Karpas-422 (cell line): Measurements from ENCODE around the gene FAM76B. TPM values are rescaled to one million over a fixed set of nuclear protein-coding genes. Genes with fewer than 3 reads are reported as not detected.

Experiments
- DNase-seq: peaks from one replicate; pipeline ENCODE4 v3.0.0-alpha.2; 2015
- H2AFZ ChIP-seq: fragments of 200-600 bp; sonication (generic); 2 replicates; pipeline ENCODE4 v1.6.1; 2014; ENCODE audit warnings: antibody characterized with exemption, low read length, mixed read lengths
- H3K27ac ChIP-seq: fragments of 200-600 bp; sonication (generic); 2 replicates; pipeline ENCODE4 v1.5.1; 2014; ENCODE audit warnings: mild to moderate bottlenecking, low read length, moderate library complexity
- H3K27me3 ChIP-seq: fragments of 200-600 bp; sonication (generic); 2 replicates; pipeline ENCODE4 v1.6.1; 2014; ENCODE audit warnings: low read length, mixed read lengths
- H3K36me3 ChIP-seq: fragments of 200-600 bp; sonication (generic); 2 replicates; pipeline ENCODE4 v1.6.1; 2014; ENCODE audit warnings: low read length, mixed read lengths; ENCODE audit not compliant: insufficient read depth
- H3K4me1 ChIP-seq: fragments of 200-600 bp; sonication (generic); 2 replicates; pipeline ENCODE4 v1.6.1; 2014; ENCODE audit warnings: mild to moderate bottlenecking, low read length, mixed read lengths
- H3K4me2 ChIP-seq: fragments of 200-600 bp; sonication (generic); 2 replicates; pipeline ENCODE4 v1.6.1; 2014; ENCODE audit warnings: low read length, low read depth, mild to moderate bottlenecking; ENCODE audit not compliant: poor library complexity, severe bottlenecking
- H3K4me3 ChIP-seq: fragments of 200-600 bp; sonication (generic); 2 replicates; pipeline ENCODE4 v1.5.1; 2014; ENCODE audit warnings: mild to moderate bottlenecking, antibody characterized with exemption, low read length, mixed read lengths
- H3K79me2 ChIP-seq: fragments of 200-600 bp; sonication (generic); 2 replicates; pipeline ENCODE4 v1.6.1; 2014; ENCODE audit warnings: mild to moderate bottlenecking, low read length, mixed read lengths
- H3K9ac ChIP-seq: fragments of 200-600 bp; sonication (generic); 2 replicates; pipeline ENCODE4 v1.6.0; 2014; ENCODE audit warnings: low read length
- H3K9me2 ChIP-seq: fragments of 200-600 bp; sonication (generic), shearing (Covaris generic); replicated peaks from 2 replicates; pipeline ENCODE4 v1.6.0; 2014; ENCODE audit warnings: mild to moderate bottlenecking, low read length, moderate library complexity; ENCODE audit not compliant: insufficient read depth
- H3K9me3 ChIP-seq: fragments of 300-700, 200-600 bp; sonication (generic); 2 replicates; pipeline ENCODE4 v1.6.1; 2014; ENCODE audit warnings: low read length, mixed read lengths
- H4K20me1 ChIP-seq: fragments of 200-600 bp; sonication (generic); 2 replicates; pipeline ENCODE4 v1.6.1; 2014; ENCODE audit warnings: mild to moderate bottlenecking, antibody characterized with exemption, low read length, low read depth; ENCODE audit not compliant: insufficient read depth
- total RNA-seq: library from RNA; depleted of rRNA; stranded (reverse); fragments of >200 nt; shearing (Covaris generic); gene quantifications from 2 replicates; pipeline ENCODE4 v1.2.3, GENCODE V29; 2014; ENCODE audit warnings: low replicate concordance

The FAM76B gene
- total RNA-seq, 1 experiment from 2014 or later = 224 TPM

DNA sequence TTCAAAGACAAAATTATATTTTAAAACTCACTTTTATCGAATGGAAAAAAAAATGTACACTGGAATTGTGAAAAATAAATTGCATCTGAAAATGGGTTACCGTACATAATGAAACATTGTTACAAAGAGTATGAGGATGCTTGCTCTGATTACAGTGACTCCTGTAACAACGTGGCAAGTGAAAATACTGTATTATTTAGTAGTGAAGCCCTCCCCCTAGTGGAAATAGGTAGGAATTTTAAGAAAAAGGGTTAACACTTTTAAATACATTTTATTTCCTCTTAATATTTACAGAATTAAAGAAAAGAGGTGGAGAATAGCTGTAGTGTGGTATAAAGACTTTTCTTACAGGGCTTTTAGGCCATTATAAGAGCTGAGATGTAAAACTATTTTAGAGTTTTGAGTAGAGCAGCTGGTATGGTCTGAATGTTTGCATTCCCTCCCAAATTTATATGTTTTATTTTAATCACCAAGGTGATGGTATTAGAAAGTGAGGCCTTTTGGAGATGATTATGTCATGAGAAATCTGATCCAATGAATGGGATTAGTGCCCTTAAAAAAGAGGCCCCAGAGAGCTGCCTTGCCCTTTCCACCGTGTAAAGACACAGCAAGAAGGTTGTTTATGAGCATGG, 25.2 kb downstream of the FAM76B start:
- DNase-seq = peak; percentile 92
- Histone ChIP-seq H3K9me2 (no peaks in the 10 kb centered on the region), H2AFZ (no peak overlapping the region), H4K20me1 (no peaks in the 10 kb centered on the region), H3K79me2 (no peaks in the 10 kb centered on the region), H3K4me1 (peaks cover 6% of the 10 kb centered on the region; the same call in 1 of the 2 replicates), H3K4me2 (no peak overlapping the region), H3K27me3 (no peaks in the 10 kb centered on the region), H3K9ac (no peak overlapping the region), H3K27ac (no peak overlapping the region), H3K9me3 (no peaks in the 10 kb centered on the region), H3K36me3 (peaks cover 17% of the 10 kb centered on the region; the same call in 1 of the 2 replicates), H3K4me3 (no peak overlapping the region)

DNA sequence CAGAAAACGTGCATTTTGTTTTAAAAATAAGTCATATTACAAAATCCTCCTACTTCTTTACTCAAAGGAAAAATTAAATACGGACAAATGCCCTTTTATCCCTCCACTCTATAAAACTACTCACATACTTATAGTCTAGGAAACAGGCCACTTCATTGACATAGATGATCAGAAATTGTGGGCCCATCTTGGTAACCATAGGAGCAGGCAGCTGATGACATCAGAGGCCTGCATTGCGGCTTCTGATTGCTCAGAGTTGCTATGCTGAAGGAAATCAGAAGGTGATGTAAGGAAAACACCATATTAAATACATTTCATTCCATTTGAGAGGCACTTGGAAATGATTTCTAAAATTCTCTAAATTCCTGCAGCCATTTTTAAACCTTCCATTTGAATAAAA, 27.0 kb downstream of the FAM76B start:
- Histone ChIP-seq H3K4me3 (no peak overlapping the region), H3K9ac (no peak overlapping the region), H3K9me3 (no peaks in the 10 kb centered on the region), H3K4me1 (peaks cover 10% of the 10 kb centered on the region), H3K9me2 (no peaks in the 10 kb centered on the region), H3K79me2 (no peaks in the 10 kb centered on the region), H4K20me1 (no peaks in the 10 kb centered on the region), H2AFZ (no peak overlapping the region), H3K27ac (no peak overlapping the region), H3K4me2 (no peak overlapping the region), H3K27me3 (no peaks in the 10 kb centered on the region), H3K36me3 (no peaks in the 10 kb centered on the region)
- DNase-seq = no peak

DNA sequence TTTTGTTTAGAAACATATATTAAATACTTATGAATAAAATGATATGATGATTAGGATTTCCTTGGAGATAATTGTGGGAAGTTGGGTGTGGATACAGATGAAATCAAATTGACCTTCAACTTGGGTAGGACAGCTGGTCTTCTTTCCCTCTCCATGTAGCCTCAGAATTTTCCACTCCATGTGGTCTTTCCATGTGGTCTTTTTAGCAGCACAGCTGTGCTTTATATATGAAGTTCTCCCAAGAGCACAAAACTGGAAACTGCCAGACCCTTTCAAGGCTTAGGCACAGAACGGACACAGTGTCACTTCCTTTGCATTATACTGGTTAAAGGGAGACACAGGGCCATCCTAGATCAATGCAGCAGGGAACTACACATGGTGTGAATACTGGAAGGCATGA, 28.6 kb downstream of the FAM76B start:
- peaks cover 15% of the 10 kb centered on the region for H3K4me1 ChIP-seq
- H3K9me3 ChIP-seq = no peaks in the 10 kb centered on the region
- no peak for DNase-seq
- no peaks in the 10 kb centered on the region for H3K9me2 ChIP-seq
- H3K36me3 ChIP-seq = no peaks in the 10 kb centered on the region
- no peak overlapping the region for H3K27ac ChIP-seq
- no peak overlapping the region for H2AFZ ChIP-seq
- no peaks in the 10 kb centered on the region for H3K27me3 ChIP-seq
- no peak overlapping the region for H3K9ac ChIP-seq
- no peaks in the 10 kb centered on the region for H3K79me2 ChIP-seq
- H3K4me3 ChIP-seq = no peak overlapping the region
- no peaks in the 10 kb centered on the region for H4K20me1 ChIP-seq
- no peak overlapping the region for H3K4me2 ChIP-seq

DNA sequence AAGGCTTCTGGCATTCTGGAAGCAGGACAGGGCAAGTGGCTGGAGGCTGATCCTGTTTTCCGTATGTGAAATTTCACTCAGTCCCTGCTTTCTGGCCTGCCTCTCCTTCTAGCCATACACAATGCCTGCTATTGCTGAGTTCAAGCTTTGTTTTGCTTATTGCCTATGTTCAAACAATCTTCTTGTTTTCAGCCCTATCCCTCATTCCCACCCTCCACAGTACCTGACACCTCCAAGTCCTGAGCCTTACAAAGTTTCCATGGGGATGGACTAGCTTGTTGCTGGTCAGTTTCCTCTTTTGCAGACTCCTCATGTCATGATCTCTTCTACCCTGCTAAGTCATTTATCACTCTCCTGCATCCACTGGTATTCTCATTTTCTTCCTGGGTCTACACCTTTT, 38.1 kb downstream of the FAM76B start:
- no peaks in the 10 kb centered on the region for H4K20me1 ChIP-seq
- no peak for DNase-seq
- no peaks in the 10 kb centered on the region for H3K9me2 ChIP-seq
- no peaks in the 10 kb centered on the region for H3K27me3 ChIP-seq
- no peaks in the 10 kb centered on the region for H3K79me2 ChIP-seq
- no peak overlapping the region for H3K9ac ChIP-seq
- no peak overlapping the region for H3K4me2 ChIP-seq
- H3K27ac ChIP-seq = no peak overlapping the region
- H3K4me1 ChIP-seq = no peaks in the 10 kb centered on the region
- H3K4me3 ChIP-seq = no peak overlapping the region
- H2AFZ ChIP-seq = no peak overlapping the region
- H3K36me3 ChIP-seq = no peaks in the 10 kb centered on the region
- H3K9me3 ChIP-seq = no peaks in the 10 kb centered on the region

DNA sequence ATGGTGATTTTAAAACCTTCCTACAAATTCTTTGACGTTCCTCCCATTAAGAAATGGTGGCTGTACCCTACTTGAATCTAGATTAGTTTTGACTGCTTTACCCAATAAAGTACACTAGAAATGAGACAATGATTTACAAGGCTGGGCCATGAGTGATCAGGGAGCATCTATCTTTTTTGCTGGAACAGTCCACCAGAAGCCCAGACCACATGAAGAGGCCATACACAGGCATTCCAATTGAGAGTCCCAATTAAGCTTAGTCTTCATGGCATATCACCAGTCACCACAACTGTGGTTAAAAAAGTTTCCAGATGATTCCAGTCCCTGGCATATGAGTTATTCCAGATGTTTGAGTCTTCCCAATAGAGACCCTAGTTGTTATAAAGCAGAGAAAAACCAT, 39.5 kb downstream of the FAM76B start:
- Histone ChIP-seq H3K9me3 (no peaks in the 10 kb centered on the region), H2AFZ (no peak overlapping the region), H3K4me3 (no peak overlapping the region), H3K4me2 (no peak overlapping the region), H3K36me3 (no peaks in the 10 kb centered on the region), H3K27me3 (no peaks in the 10 kb centered on the region), H4K20me1 (no peaks in the 10 kb centered on the region), H3K4me1 (no peaks in the 10 kb centered on the region), H3K79me2 (no peaks in the 10 kb centered on the region), H3K27ac (no peak overlapping the region), H3K9me2 (no peaks in the 10 kb centered on the region), H3K9ac (no peak overlapping the region)
- no peak for DNase-seq

DNA sequence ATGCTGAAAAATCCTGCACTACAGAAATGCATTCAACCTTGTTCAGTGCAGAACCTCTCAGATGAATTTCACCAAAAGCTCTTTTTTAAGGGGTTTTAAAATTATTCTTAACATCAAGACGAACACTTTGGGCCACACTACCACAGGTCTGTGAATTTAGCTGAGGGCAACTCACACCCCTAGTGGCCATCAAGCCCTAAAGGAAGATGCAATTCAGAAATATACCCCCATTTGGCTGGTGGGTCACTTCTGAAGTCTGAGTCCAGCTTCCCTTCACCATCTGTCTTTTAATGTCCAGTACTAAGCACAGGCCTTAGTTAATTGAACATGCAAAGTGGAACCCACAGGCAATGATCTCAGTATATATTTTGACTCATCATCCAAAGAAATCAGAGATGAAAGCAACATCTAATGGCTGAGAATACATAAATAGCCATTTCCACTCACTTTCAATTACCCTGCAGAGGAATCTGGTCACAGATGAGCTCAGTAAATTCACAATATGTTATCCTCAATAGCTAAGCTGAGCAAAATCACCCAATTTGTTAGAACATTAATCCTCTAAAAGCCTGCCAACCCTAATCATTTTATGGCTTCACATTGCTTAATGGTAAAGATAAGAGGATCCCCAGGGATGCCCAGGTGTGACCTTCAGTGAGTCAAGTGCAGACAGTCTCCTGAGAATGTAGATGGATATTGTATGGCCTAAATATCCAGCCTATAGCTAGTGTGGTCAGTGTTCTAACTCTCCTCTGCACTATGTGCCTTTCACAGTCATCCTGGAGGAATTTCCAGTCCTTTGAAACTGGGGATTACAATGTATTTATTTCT, 50.3 kb downstream of the FAM76B start:
- no peak overlapping the region for H3K4me2 ChIP-seq
- no peaks in the 10 kb centered on the region for H4K20me1 ChIP-seq
- no peaks in the 10 kb centered on the region for H3K36me3 ChIP-seq
- H3K9me3 ChIP-seq = no peaks in the 10 kb centered on the region
- H3K9me2 ChIP-seq = no peaks in the 10 kb centered on the region
- no peaks in the 10 kb centered on the region for H3K27me3 ChIP-seq
- H3K9ac ChIP-seq = no peak overlapping the region
- no peak overlapping the region for H3K27ac ChIP-seq
- peak; percentile 54 for DNase-seq
- H3K4me1 ChIP-seq = no peaks in the 10 kb centered on the region
- H3K79me2 ChIP-seq = no peaks in the 10 kb centered on the region
- no peak overlapping the region for H3K4me3 ChIP-seq
- no peak overlapping the region for H2AFZ ChIP-seq

DNA sequence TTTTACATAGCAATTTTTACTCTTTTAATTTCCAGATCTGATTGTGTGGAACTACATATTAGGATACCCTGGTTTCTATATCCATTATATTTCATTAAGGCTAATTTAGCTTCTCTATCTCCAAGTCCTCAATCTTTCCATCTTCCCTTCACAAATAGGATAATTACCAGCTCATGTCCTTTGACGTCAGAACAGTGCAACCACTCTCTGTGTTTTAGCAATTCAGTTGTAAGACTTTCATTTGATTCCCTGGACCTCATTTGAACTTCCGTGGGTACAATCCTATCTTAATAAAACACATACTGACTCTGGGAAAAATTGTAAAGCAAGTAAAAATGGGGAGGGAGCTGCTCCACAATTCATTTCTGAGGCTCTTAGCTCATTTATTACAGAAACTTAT, 52.8 kb downstream of the FAM76B start:
- no peaks in the 10 kb centered on the region for H3K27me3 ChIP-seq
- no peak overlapping the region for H3K4me2 ChIP-seq
- H3K36me3 ChIP-seq = no peaks in the 10 kb centered on the region
- no peaks in the 10 kb centered on the region for H3K4me1 ChIP-seq
- no peak overlapping the region for H3K27ac ChIP-seq
- no peak overlapping the region for H3K9ac ChIP-seq
- H2AFZ ChIP-seq = no peak overlapping the region
- DNase-seq = no peak
- H3K9me3 ChIP-seq = no peaks in the 10 kb centered on the region
- H3K9me2 ChIP-seq = no peaks in the 10 kb centered on the region
- no peaks in the 10 kb centered on the region for H4K20me1 ChIP-seq
- no peak overlapping the region for H3K4me3 ChIP-seq
- no peaks in the 10 kb centered on the region for H3K79me2 ChIP-seq

DNA sequence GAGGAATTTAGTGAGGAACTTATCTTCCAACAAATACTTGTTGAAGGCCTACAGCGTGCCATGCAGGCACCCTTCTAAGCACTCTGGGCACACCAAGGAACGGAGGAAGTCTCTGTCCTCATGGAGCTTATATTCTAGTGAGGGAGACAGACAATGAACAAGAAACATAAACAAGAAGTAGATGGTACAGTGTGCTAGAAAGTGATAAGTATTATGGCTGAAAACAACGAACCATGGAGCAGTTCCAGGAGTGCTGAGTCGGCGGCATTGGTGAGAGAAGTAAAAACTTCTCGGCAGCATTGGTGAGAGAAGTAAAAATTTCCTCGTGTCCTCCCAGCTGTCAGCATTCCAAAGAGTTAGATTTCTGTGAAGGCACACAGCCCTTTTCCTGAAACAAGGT, 53.2 kb downstream of the FAM76B start:
- H2AFZ ChIP-seq = no peak overlapping the region
- no peak overlapping the region for H3K27ac ChIP-seq
- no peak overlapping the region for H3K4me2 ChIP-seq
- H3K9ac ChIP-seq = no peak overlapping the region
- no peaks in the 10 kb centered on the region for H3K79me2 ChIP-seq
- DNase-seq = no peak
- H3K9me2 ChIP-seq = no peaks in the 10 kb centered on the region
- H3K36me3 ChIP-seq = no peaks in the 10 kb centered on the region
- no peaks in the 10 kb centered on the region for H3K27me3 ChIP-seq
- H3K4me3 ChIP-seq = no peak overlapping the region
- no peaks in the 10 kb centered on the region for H4K20me1 ChIP-seq
- H3K9me3 ChIP-seq = no peaks in the 10 kb centered on the region
- no peaks in the 10 kb centered on the region for H3K4me1 ChIP-seq
